ENCODE data around the gene SLC2A10.

Gene SLC2A10

DNA sequence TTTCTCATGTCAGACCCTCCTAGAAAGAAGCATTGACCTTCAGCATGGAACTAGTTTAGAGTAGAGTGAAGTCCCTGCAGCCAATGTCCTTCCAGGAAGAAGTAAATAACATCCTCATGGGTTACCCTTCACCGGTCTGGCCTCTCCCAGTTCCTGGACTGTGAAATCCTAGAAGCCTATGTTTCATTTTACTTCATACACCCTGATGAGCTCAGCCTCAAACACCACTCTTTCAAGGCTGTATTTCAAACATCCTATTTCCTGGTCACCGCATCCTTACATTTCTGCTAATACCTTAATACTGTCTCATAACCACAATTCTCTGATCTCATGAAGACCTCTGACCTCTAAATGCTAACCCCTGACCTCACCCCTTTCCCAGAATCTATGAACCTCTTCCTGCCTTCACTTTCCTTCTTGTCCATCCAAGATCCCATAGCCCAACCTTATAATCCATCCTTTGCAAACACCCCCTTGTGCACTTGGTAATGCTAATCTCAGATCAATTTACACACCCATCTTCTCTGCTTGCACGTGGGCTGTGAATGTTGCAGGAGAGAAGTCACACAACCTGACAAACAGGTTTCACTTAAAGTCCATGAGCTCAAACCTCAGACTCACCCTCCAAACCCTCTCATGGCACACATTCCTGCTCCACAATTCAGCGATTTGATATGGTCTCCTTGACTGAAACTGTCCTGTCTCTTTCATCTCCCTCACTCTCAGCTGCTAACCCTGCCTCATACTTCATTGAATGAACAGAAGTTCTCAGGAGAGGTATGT is 30.2 kb downstream of the SLC2A10 start:
- DNase-seq: no peak

DNA sequence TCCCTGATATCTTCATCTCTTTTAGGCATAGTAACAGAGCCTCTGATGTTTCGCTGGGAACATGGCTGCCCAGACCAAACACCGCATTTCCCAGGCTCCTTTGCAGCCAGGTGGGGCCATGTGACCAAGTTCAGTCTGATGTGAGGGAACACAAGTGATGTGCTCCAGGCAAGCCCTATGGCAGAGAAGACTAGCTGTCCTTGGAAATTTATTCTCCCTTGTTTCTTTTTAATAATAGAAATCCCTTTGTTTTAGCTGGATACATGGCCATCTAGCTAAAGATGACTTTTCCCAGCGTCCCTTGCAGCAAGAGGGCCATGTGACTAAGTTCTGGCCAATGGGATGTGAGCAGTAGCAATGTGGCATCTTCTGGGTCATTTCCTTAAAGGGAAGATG is 30.8 kb downstream of the SLC2A10 start:
- DNase-seq: no peak

DNA sequence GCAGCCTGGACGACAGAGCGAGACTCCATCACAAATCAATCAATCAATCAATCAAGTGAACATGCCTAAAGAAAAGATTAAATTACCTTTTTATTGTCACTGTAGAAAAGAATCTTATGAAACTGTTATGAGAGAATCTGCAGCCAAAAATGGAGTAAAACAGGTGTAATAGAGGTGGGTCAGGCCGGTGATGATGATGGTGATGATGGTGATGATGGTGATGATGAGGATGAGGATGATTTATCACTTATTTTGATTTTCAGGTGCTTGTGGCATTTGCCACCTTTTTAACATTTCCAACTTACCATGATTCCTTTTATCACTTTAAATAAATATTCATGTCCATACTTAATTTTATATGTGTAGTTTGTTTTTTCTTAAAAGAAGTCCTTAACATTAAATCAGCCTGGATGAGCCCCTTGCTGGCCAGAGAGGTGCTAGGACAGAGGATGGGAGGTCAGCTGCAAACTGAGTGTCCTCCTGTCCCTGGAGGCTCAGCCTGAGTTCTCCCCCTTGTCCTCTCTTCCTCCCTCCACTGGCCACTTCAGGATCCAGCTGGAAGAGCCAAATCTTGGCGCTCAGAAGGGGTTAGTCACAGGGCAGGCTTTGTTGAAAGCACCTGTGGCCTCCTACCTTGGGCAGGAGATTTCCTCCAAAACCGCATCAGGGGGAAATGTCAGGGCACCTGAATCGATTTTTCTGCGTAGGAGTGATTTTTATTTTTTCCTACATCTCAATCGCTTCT is 32.6 kb downstream of the SLC2A10 start:
- no peak for DNase-seq

DNA sequence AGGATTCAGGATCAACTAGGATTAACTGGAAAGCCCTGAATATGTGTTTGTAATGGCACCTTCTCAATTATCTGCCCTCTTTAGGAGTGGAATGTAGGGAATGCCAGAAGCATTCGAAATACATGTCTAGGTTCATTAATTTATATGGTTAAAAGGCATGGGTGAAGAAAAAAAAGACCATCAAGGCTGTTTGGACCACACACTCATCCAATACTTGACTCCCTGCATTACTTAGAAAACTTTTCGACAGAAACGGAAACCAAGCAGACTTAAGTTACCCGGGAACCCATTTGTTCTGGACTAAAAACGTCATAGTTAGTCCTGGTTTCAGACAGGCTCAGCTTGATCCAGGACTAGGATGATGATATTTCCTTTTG is 33.2 kb downstream of the SLC2A10 start:
- DNase-seq: no peak

DNA sequence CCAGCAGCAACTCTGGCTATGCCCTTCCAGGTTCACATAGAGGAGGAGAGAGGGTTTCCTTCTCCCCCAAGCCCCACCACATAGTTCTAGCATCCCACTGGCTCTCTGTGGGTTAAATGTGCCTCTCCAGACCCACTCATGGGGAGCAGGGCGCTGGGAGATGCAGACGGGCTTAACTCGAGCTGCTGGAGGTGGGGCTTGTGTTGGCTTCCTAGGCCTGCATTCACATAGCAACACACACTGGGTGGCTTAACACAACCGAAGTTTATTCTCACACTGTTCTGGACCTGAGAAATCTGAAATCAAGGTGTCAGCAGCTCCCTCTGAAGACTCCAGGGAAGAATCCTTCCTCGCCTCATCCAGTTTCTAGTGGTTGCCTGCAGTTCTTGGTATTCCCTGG is 33.6 kb downstream of the SLC2A10 start:
- DNase-seq: no peak

DNA sequence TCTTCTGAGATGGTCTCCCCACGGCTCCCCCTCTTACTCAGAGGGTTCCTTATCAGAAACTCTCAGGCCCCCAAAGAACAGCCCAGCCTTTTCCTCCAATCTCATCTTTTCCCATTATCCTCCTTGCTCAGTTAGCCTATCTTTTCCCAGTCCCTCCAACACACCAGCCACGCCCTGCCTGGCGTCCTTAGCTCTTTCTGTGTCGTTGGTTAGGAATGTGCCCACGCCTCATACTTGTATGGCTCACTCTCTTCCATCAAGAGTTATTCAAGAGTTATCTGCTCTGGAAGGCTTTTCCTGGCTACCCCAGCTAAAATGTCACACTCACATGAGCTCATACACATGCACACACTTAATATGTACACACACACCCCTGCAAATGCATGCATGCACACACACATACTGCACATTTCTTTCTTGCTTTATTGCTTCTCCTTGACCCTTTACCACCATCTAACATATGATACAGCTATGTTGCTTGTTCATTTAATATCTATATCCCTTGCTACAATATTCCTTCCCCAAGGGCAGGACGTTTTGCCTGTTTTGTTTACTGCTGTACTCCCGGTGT is 37.6 kb downstream of the SLC2A10 start:
- DNase-seq: no peak

DNA sequence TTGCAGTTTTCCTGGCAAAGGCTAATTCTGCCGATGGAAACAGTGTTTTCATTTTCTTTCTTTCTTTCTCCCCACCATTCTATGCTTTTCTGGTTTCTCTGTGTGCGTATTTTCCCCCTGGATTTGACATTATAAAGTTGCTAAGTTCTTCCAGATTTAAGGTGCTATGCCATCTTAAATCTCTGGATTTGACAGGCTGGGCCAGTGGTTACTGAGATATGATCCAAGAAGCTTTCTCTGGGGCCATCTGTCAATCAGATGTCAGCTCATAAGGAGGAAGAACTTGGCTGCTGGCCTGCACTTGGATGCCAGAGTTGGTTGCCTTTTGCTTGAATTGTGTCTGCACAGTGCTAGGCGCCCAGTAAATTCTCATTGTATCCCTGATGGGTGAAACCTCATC is 39.7 kb downstream of the SLC2A10 start:
- DNase-seq: no peak

DNA sequence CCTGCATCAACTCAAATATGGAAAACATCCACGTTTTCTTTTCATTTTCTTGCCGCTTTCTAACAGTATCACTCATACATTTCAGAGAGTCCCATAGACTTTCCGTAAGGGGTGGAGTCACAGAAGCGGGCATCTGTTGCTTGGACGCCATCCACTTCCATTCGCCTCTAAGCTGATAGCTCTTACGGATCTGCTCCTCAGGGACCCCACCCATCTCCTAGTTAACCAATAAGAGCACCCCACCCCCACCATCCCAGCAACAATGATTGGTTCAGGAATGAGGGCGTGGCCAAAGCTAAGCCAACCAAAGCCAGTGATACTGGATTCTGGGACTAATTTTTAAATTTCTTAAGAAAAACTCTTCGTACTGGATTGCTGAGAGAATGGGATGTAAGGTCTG is 42.4 kb downstream of the SLC2A10 start:
- DNase-seq: no peak

DNA sequence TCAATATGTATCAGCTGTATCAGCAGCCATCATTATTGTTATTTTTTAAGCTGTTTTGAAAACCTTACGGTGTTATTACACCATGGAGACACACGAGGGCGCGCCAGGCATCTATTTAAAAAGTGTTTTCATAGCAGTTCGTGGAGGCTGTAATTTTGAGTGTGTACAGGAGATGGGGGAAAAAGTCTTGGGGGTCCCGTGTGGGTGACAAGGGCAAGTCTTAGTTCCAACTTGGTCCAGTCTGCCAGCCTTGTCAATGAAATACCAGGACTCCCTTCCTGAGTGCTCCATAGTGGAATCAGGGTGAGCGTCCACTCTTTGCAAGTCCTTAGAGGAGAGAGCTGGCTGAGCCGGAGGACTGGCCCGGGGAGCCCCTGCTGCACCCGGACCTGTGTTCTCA is 43.3 kb downstream of the SLC2A10 start:
- DNase-seq: peak; percentile 16

DNA sequence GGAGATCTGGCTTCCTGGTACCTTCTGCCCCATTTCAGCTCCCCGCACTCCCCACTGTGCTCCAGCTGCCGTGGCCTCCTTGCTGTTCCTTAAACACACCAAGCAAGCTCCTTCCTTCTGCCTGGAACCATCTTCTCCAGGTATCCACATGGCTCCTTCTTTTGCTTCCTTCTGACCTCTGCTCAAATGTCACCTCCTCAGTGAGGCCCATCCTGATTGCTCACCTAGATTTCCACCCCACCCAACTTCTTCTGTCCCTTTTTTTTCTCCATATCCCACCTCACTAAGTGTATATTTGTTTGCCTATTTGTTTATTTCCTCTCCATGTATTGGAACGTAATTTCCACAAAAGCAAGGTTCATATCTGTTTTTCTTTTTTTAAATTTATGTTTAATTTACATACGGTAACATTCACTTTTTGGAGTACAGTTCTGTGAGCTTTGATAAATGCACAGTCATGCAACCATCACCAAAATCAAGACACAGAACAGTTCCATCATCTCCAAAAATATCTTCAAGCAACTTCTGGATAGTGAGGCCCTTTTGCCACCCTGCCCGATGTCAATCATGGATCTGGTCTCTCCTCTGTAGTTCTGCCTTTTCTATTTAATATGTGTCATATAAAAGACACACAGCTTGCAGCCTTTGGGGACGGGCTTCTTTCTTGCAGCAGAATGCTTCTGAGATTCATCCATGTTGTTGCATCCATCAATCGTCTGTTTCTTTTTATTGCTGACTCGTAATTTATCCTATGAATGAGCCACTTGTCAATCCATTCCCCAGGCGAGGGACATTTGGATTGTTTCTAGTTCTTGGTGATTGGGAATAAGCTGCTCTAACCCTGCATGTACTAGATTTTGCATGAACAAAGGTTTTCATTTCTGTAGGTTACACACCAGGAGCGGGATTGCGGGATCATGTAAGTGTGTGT is 46.3 kb downstream of the SLC2A10 start:
- DNase-seq: no peak

DNA sequence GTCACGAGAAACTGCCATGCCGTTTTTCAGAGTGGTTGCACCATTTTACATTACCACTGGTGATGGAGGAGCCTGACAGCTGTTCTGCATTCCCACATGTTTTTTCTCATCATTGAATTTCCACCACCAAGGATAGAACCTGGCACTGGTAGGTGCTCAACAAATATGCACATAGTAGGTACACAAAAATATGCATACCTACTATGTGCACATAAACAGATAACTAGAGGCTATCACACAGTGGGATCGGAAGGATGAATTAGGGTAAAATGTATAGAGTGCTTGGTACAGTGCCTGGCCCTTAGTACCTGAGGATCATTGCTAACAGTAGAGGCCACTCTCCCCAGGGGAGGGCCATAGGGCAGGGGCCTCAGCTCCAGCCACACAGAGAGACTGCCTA is 47.0 kb downstream of the SLC2A10 start:
- no peak for DNase-seq

DNA sequence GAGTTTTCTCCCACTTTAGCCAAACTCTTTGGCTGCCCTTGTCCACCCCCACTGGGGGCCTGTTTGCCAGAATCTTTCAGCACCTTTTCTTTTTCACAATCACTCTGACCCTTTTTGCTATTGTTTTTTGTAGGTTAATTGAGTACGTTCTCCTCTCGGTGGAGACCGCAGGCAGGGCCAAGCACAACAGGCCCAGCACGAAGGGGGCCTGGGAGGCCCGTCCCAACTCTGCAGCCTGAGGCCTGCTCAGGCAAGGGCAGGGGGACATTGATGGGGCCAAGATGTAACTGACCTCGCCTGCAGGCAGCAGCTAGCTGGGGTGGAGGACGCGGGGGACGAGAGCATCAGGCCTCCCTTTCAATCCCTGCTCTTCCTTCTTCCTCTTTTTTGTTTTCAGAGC is 47.7 kb downstream of the SLC2A10 start:
- no peak for DNase-seq

DNA sequence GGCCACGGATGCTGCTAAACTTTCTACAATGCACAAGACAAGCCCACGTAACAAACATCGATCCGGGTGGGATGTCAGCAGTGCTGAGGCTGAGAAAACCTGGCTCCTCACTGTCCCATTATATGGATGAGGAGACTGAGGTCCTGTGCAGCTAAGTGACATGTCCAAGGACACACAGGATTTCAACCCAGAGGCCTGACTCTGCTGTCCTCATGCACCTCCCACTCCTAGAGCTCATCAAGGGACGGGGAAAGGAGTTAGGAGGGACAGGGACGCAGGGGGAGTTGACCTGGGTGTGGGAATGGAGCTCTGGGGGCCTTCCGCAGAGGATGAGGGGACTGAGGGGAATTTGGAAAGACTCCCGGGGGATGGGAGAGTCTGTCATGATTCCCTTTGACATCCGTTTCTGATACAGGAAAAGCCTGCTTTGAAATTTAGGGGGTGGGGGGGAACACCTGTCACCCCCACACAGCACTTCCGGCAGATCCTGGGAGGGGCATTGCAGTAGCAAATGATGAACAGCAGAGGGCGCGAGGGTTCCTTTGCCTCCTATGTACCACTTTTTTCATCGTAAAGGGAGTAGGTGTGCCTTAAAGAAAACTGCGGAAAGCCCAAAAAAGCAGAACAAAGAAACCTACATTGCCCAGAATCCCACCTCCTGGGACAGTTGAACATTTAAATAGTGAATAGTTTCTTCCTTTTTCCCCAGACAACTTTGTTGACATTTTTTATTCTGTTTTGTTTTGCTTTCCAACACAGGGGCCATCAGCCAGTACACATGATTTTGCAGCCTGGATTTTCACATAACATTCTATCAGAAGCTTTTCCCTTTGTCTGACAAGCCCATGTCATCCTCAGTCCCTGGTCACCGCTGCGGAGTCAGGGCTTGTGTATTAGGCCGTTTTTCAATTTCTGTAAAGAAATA is 48.6 kb downstream of the SLC2A10 start:
- DNase-seq: peak; percentile 1

DNA sequence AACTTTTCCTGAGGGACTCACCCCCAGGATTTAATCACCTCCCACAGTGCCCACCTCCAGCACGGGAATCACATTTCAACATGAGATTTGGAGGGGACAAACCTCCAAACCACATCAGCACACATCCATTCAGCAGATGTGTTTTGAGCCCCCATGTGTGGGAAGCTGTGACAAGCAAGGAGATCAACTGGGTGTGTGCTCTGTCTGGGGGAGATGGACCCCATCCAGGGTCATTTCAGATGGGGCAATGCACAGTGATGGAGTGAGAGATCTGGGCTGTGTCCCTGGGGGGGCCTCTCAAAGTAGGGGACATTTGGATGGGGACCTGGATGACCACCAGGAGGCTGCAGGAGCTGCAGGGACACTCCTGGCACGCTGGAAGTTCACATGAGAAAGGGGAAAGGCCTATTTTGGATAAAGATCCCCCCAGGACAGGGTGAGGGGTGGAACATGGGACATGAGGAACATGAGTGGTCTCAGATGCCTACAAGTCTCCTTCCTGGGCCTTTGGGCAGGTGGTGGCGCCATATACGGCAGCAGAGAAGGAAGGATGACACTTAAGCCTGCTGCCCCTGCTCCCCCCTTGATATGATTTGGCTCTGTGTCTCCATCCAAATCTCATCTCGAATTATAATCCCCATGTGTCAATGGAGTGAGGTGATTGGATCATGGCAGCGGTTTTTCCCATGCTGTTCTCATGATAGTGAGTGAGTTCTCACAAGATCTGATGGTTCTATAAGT is 49.6 kb downstream of the SLC2A10 start:
- no peak for DNase-seq

DNA sequence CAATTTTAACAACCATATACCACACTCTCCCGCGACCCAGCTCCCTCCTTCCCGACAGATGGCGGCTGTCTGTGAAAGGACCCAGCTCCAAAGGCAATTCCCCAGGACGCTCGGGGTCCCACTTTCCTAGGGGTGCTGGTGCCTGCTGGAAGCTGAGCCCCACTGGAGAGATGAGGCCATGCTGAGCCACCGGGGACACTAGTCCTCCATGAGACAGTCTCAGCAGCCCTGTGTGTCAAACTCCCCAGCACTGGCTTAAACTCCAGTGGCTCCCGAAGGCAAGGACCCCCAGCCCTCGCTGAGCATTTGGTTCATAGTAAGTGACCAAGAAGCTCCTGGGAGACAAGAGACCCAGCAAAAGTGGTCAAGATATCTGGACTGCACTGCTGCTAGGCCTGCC is 52.1 kb downstream of the SLC2A10 start:
- no peak for DNase-seq

DNA sequence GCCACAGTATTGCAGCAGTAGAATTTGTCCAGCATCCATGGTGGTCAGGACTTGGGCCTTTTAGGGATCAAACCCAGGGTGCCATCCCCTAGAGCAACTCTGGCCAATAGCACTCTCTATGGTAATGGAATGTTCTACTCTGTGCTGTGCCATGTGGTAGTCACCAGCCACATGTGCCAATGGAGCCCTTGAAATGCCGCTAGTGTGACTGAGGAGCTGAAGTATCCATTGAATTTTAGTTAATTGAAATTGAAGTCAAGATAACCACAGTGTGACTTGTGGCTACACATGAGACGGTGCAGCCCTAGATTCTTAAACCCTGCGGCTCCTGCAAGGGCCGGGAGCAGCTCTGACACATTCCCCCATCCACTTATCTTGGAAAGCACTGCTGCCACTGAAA is 54.6 kb downstream of the SLC2A10 start:
- no peak for DNase-seq

DNA sequence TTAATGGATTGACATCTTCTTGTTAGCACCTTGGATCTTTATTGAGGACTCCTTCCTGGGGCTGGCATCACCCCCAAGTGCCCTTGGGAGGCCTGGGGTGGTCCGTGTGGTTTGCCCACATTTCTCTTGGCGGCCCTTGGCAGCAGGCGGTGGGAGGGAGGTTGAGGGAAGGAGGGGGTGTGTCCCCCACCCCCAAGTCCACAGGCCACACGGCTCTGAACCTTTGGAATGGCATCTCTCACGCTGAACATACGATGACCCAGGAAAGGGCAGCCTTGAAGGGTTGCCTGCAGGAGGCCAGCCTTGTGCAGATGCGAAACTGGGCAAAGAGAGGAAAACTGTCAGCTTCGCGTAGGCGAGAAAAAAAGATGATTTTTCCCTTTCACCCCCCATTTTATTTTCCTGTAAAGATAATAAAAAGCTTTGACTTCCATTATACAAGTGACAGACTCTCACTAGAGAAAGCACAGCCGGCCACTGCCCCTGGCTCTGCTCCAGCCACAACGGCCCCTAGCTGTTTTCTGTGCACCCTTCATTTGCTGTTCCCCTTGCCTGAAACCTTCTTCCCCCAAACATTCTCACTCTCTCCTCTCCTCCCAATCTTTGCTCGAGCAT is 56.2 kb downstream of the SLC2A10 start:
- DNase-seq: no peak

DNA sequence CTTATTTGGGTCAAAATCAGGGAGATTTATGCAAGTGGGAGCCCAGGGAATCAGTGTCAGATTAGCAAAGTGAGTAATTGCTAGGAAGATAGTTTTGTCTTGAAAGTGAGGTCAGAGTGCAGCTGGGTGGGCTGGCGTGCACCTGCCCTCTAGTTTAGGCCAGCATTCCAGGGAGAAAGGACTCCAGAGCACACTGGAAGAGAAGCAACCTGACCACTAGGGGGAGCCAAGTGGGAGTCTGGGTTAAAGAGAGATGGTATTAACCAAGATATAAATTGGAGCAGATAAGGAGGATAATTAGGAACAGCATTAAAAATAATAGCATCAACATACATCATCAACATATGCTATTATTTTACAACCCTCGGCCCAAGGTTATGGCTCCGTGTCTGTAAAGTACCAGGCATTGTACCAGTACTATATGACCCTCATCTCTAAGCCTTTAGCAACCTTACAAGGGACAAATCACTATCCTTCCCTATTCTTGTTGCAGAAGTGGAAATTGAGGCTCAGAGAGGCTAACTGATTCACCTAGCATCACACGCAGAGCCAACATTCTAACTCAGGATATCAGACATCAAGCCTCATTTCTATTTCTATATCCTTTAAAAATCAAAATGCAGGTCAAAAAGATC is 57.8 kb downstream of the SLC2A10 start:
- no peak for DNase-seq

DNA sequence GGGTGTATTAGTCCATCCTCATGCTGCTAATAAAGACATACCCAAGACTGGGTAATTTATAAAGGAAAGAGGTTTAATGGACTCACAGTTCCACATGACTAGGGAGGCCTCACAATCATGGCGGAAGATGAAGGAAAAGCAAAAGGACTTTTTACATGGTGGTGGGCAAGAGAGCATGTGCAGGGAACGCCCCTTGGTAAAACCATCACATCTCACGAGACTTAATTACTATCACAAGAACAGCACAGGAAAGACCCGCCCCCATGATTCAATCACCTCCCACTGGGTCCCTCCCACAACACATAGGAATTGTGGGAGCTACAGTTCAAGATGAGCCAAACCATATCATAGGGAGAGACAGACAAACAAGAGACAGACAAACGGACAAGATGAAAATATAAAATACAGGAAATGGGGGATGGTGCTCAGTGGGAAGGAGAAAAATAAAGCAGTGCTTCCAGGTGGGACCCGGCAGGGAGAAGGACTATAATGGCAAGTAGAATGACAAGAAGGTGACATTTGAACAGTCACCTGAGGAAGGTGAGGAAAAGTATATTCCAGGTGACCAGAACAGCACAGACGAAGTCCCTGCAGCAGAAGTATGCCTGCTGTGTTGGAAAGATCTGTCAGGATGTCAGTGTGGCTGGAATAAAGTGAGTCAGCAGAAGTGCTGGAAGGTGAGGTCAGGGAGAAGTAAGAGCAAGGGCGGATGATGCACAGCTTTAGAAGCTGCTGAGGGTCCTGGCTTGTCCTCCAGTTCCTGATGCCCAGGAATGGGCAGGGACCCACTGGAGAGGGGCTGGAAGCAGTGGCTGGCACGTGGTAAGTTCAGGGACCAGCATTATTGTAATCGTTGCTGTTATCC is 61.1 kb downstream of the SLC2A10 start:
- no peak for DNase-seq
